ENCODE measurements around the gene ALOXE3. TPM values are rescaled to one million over a fixed set of nuclear protein-coding genes. Genes with fewer than 3 reads are reported as not detected.
"Not testable (repeated sequence)": the region's sequence is repeated elsewhere in the genome, so short reads cannot be mapped to it uniquely, and the experiment has no call there.

ALOXE3 gene
- total and polyA plus RNA-seq, 12 donors = not detected

- Histone ChIP-seq H3K4me1 (replicated peaks in 1 of 2) (no peaks in the 10 kb centered on the region), H3K27ac (peak overlapping the region in 1 of 5 donors; percentile 60), H3K4me3 (peak overlapping the region in 1 of 4 donors; percentile 32), H3K9me3 (replicated peaks in 1 of 3) (no peaks in the 10 kb centered on the region), H3K36me3 (replicated peaks in 1 of 2) (no peaks in the 10 kb centered on the region), H3K27me3 (peaks cover 14% of the 10 kb centered on the region)
- 9 to 13% (median 12%) methylated on average over 8 of the region's 8 CpGs for WGBS, 4 donors
- DNase-seq = peak in 3 of 7 donors; percentile 43 to 73 (median 68)
- no peak for TF ChIP-seq CTCF (IDR thresholded peaks at IDR 0.05)
- peak in 1 of 2 donors; percentile 16 for TF ChIP-seq POLR2A (IDR thresholded peaks at IDR 0.05)
- intact Hi-C loops (cut with DNase I) = no loop called here
These were observed 55.9 kb downstream of the ALOXE3 start for GRCh38 chr17:8062435-8062806.

GRCh38 chr17:8061851-8062250 is 56.5 kb downstream of the ALOXE3 start:
- DNase-seq; intact Hi-C loops (cut with DNase I); H3K36me3 ChIP-seq (replicated peaks in 1 of 2); H3K9me3 ChIP-seq (replicated peaks in 1 of 3); H3K4me1 ChIP-seq (replicated peaks in 1 of 2); H3K27ac ChIP-seq; H3K4me3 ChIP-seq: not testable (repeated sequence)
- H3K27me3 ChIP-seq = peaks cover 14% of the 10 kb centered on the region
- 50 to 59% (median 56%) methylated on average over 8 of the region's 8 CpGs for WGBS, 4 donors

GRCh38 chr17:8060274-8060673 is 58.0 kb downstream of the ALOXE3 start:
- Histone ChIP-seq H3K9me3 (replicated peaks in 1 of 3) (no peaks in the 10 kb centered on the region), H3K4me1 (replicated peaks in 1 of 2) (no peaks in the 10 kb centered on the region), H3K4me3 (no peak overlapping the region), H3K27me3 (peaks cover 20% of the 10 kb centered on the region), H3K36me3 (replicated peaks in 1 of 2) (no peaks in the 10 kb centered on the region), H3K27ac (no peak overlapping the region)
- peak; percentile 62 to 84 (median 70) for DNase-seq
- no peak for TF ChIP-seq POLR2A (IDR thresholded peaks at IDR 0.05)
- peak; percentile 74 to 84 (median 79) for TF ChIP-seq CTCF (IDR thresholded peaks at IDR 0.05)
- 6 to 7% (median 6%) methylated on average over 10 of the region's 10 CpGs for WGBS, 4 donors
- intact Hi-C loops (cut with DNase I) = no loop called here

GRCh38 chr17:8059131-8059530 is 59.2 kb downstream of the ALOXE3 start:
- intact Hi-C loops (cut with DNase I) = loop anchor here in 1 of 2 donors (5.0 kb wide), 1 partner anchor 147 kb away; no protein-coding TSS in a partner anchor
- TF ChIP-seq CTCF (IDR thresholded peaks at IDR 0.05) (no peak), POLR2A (IDR thresholded peaks at IDR 0.05) (no peak)
- H3K4me3 ChIP-seq = no peak overlapping the region
- H3K27ac ChIP-seq = no peak overlapping the region
- no peak for DNase-seq
- peaks cover 20% of the 10 kb centered on the region for H3K27me3 ChIP-seq
- H3K9me3 ChIP-seq (replicated peaks in 1 of 3) = no peaks in the 10 kb centered on the region
- no peaks in the 10 kb centered on the region for H3K36me3 ChIP-seq (replicated peaks in 1 of 2)
- no peaks in the 10 kb centered on the region for H3K4me1 ChIP-seq (replicated peaks in 1 of 2)
- 16 to 33% (median 27%) methylated on average over 7 of the region's 7 CpGs for WGBS, 4 donors

- WGBS, 4 donors = 4 to 7% (median 5%) methylated on average over 13 to 14 of the region's 14 CpGs
- intact Hi-C loops (cut with DNase I) = loop anchor here in 1 of 2 donors (5.0 kb wide), 1 partner anchor 145 kb away; no protein-coding TSS in a partner anchor
- Histone ChIP-seq H3K4me1 (replicated peaks in 1 of 2) (no peaks in the 10 kb centered on the region), H3K4me3 (no peak overlapping the region), H3K27me3 (peaks cover 13% of the 10 kb centered on the region), H3K36me3 (replicated peaks in 1 of 2) (no peaks in the 10 kb centered on the region), H3K9me3 (replicated peaks in 1 of 3) (no peaks in the 10 kb centered on the region), H3K27ac (no peak overlapping the region)
- peak in 6 of 7 donors; percentile 49 to 76 (median 58) for DNase-seq
- TF ChIP-seq POLR2A (IDR thresholded peaks at IDR 0.05) (no peak), CTCF (IDR thresholded peaks at IDR 0.05) (peak; percentile 49 to 82 (median 77))
These were observed 60.6 kb downstream of the ALOXE3 start for GRCh38 chr17:8057691-8058114.
